Ectodermal cell (in vitro differentiated cells): Measurements from ENCODE around the gene KAT7.
A peak's percentile ranks its signal among the peaks of the same experiment; 100 is the strongest.

Experiments used
- H3K27ac ChIP-seq: 2 replicates; pipeline ENCODE4 v1.7.0; 2013; ENCODE audit warnings: mild to moderate bottlenecking, low read depth, low read length; ENCODE audit not compliant: insufficient read depth, poor library complexity, severe bottlenecking
- H3K27me3 ChIP-seq: 2 replicates; pipeline ENCODE4 v1.7.0; 2013; ENCODE audit warnings: mild to moderate bottlenecking, low read length; ENCODE audit not compliant: insufficient read depth, control insufficient read depth, poor library complexity, severe bottlenecking
- H3K36me3 ChIP-seq: one replicate; pipeline ENCODE4 v1.7.0; 2013; ENCODE audit warnings: low read length; ENCODE audit not compliant: control insufficient read depth, insufficient read depth
- H3K4me1 ChIP-seq: one replicate; pipeline ENCODE4 v1.7.0; 2013; ENCODE audit warnings: low read length; ENCODE audit not compliant: control insufficient read depth, insufficient read depth
- H3K4me3 ChIP-seq: 2 replicates; pipeline ENCODE4 v1.7.0; 2013; ENCODE audit warnings: low read depth, low read length, control low read depth; ENCODE audit not compliant: insufficient read depth
- H3K9me3 ChIP-seq: 2 replicates; pipeline ENCODE4 v1.7.0; 2013; ENCODE audit warnings: mild to moderate bottlenecking, low read length, moderate library complexity; ENCODE audit not compliant: control insufficient read depth
- WGBS, 2 experiments: methylation state at CpG; one replicate each; pipeline ENCODE4 v1.1.7; 2013; ENCODE audit warnings: missing lambda C conversion rate in 2 of 2; 5-methylcytosine and 5-hydroxymethylcytosine counted together

KAT7 gene

DNA sequence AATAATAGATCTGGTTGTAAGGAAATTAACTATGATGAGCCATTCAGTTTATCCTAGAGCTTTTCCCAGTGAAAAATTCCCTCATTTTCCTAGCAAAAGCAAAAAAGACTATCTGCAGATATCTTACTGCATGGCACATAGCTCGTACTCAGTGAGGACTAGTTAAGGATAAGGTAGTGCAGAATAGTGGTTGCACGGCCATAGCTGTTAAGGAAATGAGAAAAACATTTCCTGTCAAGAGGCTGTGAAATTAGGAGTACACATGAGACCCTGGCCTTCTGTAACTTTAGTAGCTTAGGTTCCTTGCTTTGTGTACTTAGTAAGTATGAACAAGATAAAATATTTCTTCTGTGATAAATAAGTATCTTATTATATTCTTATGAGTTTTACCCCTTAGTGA is 10.3 kb downstream of the KAT7 start:
- H3K36me3 ChIP-seq, result peaks cover 41% of the 10 kb centered on the region
- no peaks in the 10 kb centered on the region for H3K27me3 ChIP-seq
- no peak overlapping the region for H3K27ac ChIP-seq
- H3K4me1 ChIP-seq, result no peaks in the 10 kb centered on the region
- 99 to 100% methylated on average over 2 of the region's 2 CpGs for WGBS, 2 experiments
- H3K9me3 ChIP-seq, result no peaks in the 10 kb centered on the region
- H3K4me3 ChIP-seq, result no peak overlapping the region

- Histone ChIP-seq H3K4me1 (peaks cover 1% of the 10 kb centered on the region), H3K27ac (no peak overlapping the region), H3K9me3 (no peaks in the 10 kb centered on the region), H3K4me3 (no peak overlapping the region), H3K27me3 (no peaks in the 10 kb centered on the region), H3K36me3 (peaks cover 31% of the 10 kb centered on the region)
- WGBS, 2 experiments, result 96 to 98% methylated on average over 4 of the region's 4 CpGs
These were observed 20.6 kb downstream of the KAT7 start for GRCh38 chr17:49809056-49809455.

DNA sequence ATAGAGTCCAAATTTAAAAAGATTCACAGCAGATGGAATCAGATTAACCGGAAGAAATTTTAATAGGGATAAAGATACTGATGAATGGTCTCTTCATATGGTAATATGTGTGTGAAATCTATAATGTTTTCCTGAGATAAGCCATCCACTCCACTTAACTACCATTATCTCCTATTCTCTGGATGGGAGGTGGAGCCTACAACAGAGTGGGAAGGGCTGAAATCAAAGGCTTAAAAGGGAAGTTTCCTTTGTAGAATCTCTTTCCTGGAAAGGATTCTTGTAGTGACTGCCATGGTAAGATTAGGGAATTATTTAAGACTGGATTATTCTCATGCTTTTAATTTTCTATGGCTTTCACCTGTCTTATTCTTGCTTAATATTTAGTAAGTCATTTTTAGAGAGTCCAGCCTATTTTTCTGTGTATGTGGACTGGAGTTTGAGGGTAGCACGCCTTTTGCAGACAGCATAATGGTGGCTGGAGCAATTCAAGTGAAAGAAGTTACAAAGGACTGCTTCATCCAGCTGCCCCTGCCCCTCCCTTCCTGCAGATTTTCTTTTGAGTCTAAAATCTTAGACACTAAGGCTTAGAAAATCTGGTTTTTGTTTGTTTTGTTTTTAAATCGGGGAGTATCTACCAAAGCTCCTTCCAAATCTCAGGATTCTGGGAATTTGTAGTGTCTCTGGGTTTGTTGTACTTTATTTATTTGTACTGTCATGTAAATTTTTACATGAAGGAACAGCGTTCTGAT is 26.5 kb downstream of the KAT7 start:
- peaks cover 22% of the 10 kb centered on the region for H3K4me1 ChIP-seq
- no peaks in the 10 kb centered on the region for H3K27me3 ChIP-seq
- H3K36me3 ChIP-seq, result peaks cover 25% of the 10 kb centered on the region
- H3K4me3 ChIP-seq, result peak overlapping the region; percentile 23
- 36 to 39% methylated on average over 4 of the region's 4 CpGs for WGBS, 2 experiments
- H3K9me3 ChIP-seq, result no peaks in the 10 kb centered on the region
- H3K27ac ChIP-seq, result peak overlapping the region; percentile 91

DNA sequence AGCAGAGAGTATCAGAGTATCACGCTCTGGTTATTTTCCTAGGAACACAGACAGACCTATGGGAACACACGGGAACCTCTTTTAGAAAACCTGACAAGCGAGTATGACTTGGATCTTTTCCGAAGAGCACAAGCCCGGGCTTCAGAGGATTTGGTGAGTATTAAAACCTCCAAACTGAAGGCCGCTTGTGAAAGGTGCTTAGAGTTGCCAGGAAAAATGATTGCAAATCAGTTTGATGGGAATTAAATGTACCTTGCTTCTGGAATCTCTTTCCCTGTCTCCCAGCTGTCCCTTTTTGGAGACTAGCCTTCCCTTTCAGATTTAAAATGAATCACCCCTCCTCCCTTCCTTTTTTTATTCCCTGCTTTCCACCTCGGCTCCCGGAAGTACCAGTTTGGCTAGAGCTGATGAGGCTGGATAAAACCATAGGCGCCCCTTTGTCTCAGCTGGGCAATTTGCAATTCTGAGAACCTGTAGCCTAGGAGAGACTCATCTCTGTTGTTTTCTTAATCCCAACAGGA is 27.3 kb downstream of the KAT7 start:
- Histone ChIP-seq H3K27ac (peak overlapping the region; percentile 91), H3K36me3 (peaks cover 24% of the 10 kb centered on the region), H3K4me3 (peak overlapping the region; percentile 23), H3K9me3 (no peaks in the 10 kb centered on the region), H3K27me3 (no peaks in the 10 kb centered on the region), H3K4me1 (peaks cover 22% of the 10 kb centered on the region)
- whole genome bisulfite sequencing, 2 experiments, result 15 to 17% methylated on average over 9 of the region's 9 CpGs

GRCh38 chr17:49817993-49818392 is 29.5 kb downstream of the KAT7 start:
- H3K9me3 ChIP-seq, result no peaks in the 10 kb centered on the region
- H3K4me3 ChIP-seq, result no peak overlapping the region
- H3K27ac ChIP-seq, result no peak overlapping the region
- peaks cover 22% of the 10 kb centered on the region for H3K4me1 ChIP-seq
- WGBS, 2 experiments, result 93 to 96% methylated on average over 4 of the region's 4 CpGs
- H3K36me3 ChIP-seq, result peaks cover 33% of the 10 kb centered on the region
- no peaks in the 10 kb centered on the region for H3K27me3 ChIP-seq

DNA sequence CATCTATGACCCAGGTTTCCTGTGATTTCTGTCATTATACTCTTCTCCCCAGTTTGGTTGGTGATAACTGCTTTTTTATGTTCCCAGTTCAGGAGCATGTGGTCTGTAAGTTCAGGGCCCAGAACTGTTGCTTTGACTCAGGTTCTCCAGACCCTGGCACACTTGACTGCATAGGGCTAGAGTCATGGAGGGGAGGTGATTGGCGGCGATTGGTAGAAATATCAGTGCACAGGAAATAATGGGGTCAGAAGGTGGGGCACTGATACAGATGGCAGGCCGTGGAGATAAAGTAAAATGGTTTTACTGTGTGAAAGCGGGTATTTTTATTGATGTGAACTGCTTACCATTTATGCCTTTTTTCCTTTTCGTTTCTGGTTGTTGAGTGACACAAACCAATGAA is 30.7 kb downstream of the KAT7 start:
- H3K27me3 ChIP-seq, result no peaks in the 10 kb centered on the region
- H3K4me1 ChIP-seq, result peaks cover 20% of the 10 kb centered on the region
- no peak overlapping the region for H3K27ac ChIP-seq
- H3K9me3 ChIP-seq, result no peaks in the 10 kb centered on the region
- 94 to 96% methylated on average over 5 of the region's 5 CpGs for WGBS, 2 experiments
- H3K36me3 ChIP-seq, result peaks cover 42% of the 10 kb centered on the region
- no peak overlapping the region for H3K4me3 ChIP-seq

DNA sequence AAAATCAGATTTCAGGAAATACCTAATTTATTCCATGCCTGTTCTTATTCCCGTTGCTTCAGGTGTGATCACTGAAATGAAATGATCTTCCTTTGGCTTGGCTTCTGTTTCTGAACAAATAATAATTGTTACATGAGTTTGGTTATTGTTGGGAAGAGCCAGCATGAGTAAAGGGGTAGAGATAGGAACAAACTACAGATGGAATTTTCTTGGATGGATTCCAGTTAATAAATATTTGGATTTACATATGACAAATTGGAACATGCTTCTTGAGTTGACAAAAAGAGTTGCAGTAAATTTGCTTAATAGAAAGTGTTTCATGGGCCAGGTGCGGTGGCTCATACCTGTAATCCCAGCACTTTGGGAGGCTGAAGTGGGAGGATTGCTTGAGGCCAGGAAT is 31.2 kb downstream of the KAT7 start:
- 95 to 100% methylated on average over 2 of the region's 2 CpGs for WGBS, 2 experiments
- peaks cover 47% of the 10 kb centered on the region for H3K36me3 ChIP-seq
- H3K4me1 ChIP-seq, result peaks cover 15% of the 10 kb centered on the region
- H3K4me3 ChIP-seq, result no peak overlapping the region
- H3K27ac ChIP-seq, result no peak overlapping the region
- no peaks in the 10 kb centered on the region for H3K27me3 ChIP-seq
- H3K9me3 ChIP-seq, result no peaks in the 10 kb centered on the region

GRCh38 chr17:49820773-49821172 is 32.3 kb downstream of the KAT7 start:
- Histone ChIP-seq H3K4me3 (no peak overlapping the region), H3K27ac (no peak overlapping the region), H3K36me3 (peaks cover 53% of the 10 kb centered on the region), H3K9me3 (no peaks in the 10 kb centered on the region), H3K27me3 (no peaks in the 10 kb centered on the region), H3K4me1 (peaks cover 9% of the 10 kb centered on the region)
- WGBS, 2 experiments, result 88 to 100% methylated on average over 1 of the region's 1 CpG

- H3K9me3 ChIP-seq, result no peaks in the 10 kb centered on the region
- peaks cover 2% of the 10 kb centered on the region for H3K4me1 ChIP-seq
- no peaks in the 10 kb centered on the region for H3K27me3 ChIP-seq
- no peak overlapping the region for H3K27ac ChIP-seq
- peaks cover 60% of the 10 kb centered on the region for H3K36me3 ChIP-seq
- H3K4me3 ChIP-seq, result no peak overlapping the region
- 98 to 100% methylated on average over 2 of the region's 2 CpGs for WGBS, 2 experiments
These were observed 33.0 kb downstream of the KAT7 start for GRCh38 chr17:49821466-49821865.

- Histone ChIP-seq H3K27me3 (no peaks in the 10 kb centered on the region), H3K27ac (no peak overlapping the region), H3K4me1 (no peaks in the 10 kb centered on the region), H3K36me3 (peaks cover 63% of the 10 kb centered on the region), H3K9me3 (no peaks in the 10 kb centered on the region), H3K4me3 (no peak overlapping the region)
- WGBS, 2 experiments, result 90 to 95% methylated on average over 1 of the region's 1 CpG
These were observed 33.4 kb downstream of the KAT7 start for GRCh38 chr17:49821916-49822315.
